ENCODE measurements around the gene FNIP1. TPM values are rescaled to one million over a fixed set of nuclear protein-coding genes. Genes with fewer than 3 reads are reported as not detected.
A peak's percentile ranks its signal among the peaks of the same experiment; 100 is the strongest.

The FNIP1 gene
- total RNA-seq, 1 experiment from 2014 or later, result 28.5 TPM

GRCh38 chr5:131684595-131684994 is 112.2 kb downstream of the FNIP1 start:
- no peak for DNase-seq (ENCODE audit: low read depth)

- DNase-seq (ENCODE audit: low read depth), result no peak
Observed at GRCh38 chr5:131684051-131684450, 112.8 kb downstream of the FNIP1 start.

GRCh38 chr5:131682826-131683225 is 114.0 kb downstream of the FNIP1 start:
- no peak for DNase-seq (ENCODE audit: low read depth)

GRCh38 chr5:131682175-131682574 is 114.6 kb downstream of the FNIP1 start:
- DNase-seq (ENCODE audit: low read depth), result no peak

- peak; percentile 85 for DNase-seq (ENCODE audit: low read depth)
Observed at GRCh38 chr5:131679911-131680310, 116.9 kb downstream of the FNIP1 start.

- DNase-seq (ENCODE audit: low read depth), result peak; percentile 3
Observed at GRCh38 chr5:131678273-131678672, 118.5 kb downstream of the FNIP1 start.

- no peak for DNase-seq (ENCODE audit: low read depth)
Observed at GRCh38 chr5:131677115-131677514, 119.7 kb downstream of the FNIP1 start.

GRCh38 chr5:131672776-131673175 is 124.0 kb downstream of the FNIP1 start:
- no peak for DNase-seq (ENCODE audit: low read depth)

- DNase-seq (ENCODE audit: low read depth), result no peak
Observed at GRCh38 chr5:131671994-131672655, 124.7 kb downstream of the FNIP1 start.

- no peak for DNase-seq (ENCODE audit: low read depth)
Observed at GRCh38 chr5:131671409-131671808, 125.4 kb downstream of the FNIP1 start.

GRCh38 chr5:131664929-131665328 is 131.9 kb downstream of the FNIP1 start:
- no peak for DNase-seq (ENCODE audit: low read depth)

- peak; percentile 23 for DNase-seq (ENCODE audit: low read depth)
Observed at GRCh38 chr5:131661933-131662332, 134.9 kb downstream of the FNIP1 start.

- no peak for DNase-seq (ENCODE audit: low read depth)
Observed at GRCh38 chr5:131659841-131660240, 137.0 kb downstream of the FNIP1 start.

- no peak for DNase-seq (ENCODE audit: low read depth)
Observed at GRCh38 chr5:131659290-131659689, 137.5 kb downstream of the FNIP1 start.

GRCh38 chr5:131654776-131655175 is 142.0 kb downstream of the FNIP1 start:
- DNase-seq (ENCODE audit: low read depth), result no peak

- DNase-seq (ENCODE audit: low read depth), result no peak
Observed at GRCh38 chr5:131654309-131654708, 142.5 kb downstream of the FNIP1 start.

- no peak for DNase-seq (ENCODE audit: low read depth)
Observed at GRCh38 chr5:131649161-131649560, 147.7 kb downstream of the FNIP1 start.

- no peak for DNase-seq (ENCODE audit: low read depth)
Observed at GRCh38 chr5:131647048-131647769, 149.6 kb downstream of the FNIP1 start.

GRCh38 chr5:131644822-131645221 is 152.0 kb downstream of the FNIP1 start:
- DNase-seq (ENCODE audit: low read depth), result no peak

- DNase-seq (ENCODE audit: low read depth), result no peak
Observed at GRCh38 chr5:131644370-131644769, 152.4 kb downstream of the FNIP1 start.

GRCh38 chr5:131641494-131641893 is 155.3 kb downstream of the FNIP1 start:
- no peak for DNase-seq (ENCODE audit: low read depth)

- DNase-seq (ENCODE audit: low read depth), result no peak
Observed at GRCh38 chr5:131640043-131640856, 156.6 kb downstream of the FNIP1 start.

- no peak for DNase-seq (ENCODE audit: low read depth)
Observed at GRCh38 chr5:131639148-131639547, 157.7 kb downstream of the FNIP1 start.

All from RPMI7951 (cell line).